Skeletal muscle tissue (tissue), 4 donors: ENCODE measurements around the gene MUL1. TPM values are rescaled to one million over a fixed set of nuclear protein-coding genes. Genes with fewer than 3 reads are reported as not detected.

ENCODE experiments used
- H3K27ac ChIP-seq: one replicate; pipeline ENCODE4 v1.7.0; 2013; ENCODE audit warnings: mild to moderate bottlenecking, low read depth, low read length, inconsistent platforms
- H3K27me3 ChIP-seq, 3 donors: one replicate each; pipeline ENCODE4 v1.7.0; 2013; ENCODE audit warnings: low read length in 3 of 3; ENCODE audit not compliant: control insufficient read depth in 3 of 3, insufficient read depth in 3 of 3
- H3K36me3 ChIP-seq, 3 donors: one replicate each; pipeline ENCODE4 v1.7.0; 2013; ENCODE audit warnings: low read length in 3 of 3; ENCODE audit not compliant: control insufficient read depth in 3 of 3, insufficient read depth in 3 of 3
- H3K4me1 ChIP-seq, 3 donors: one replicate each; pipeline ENCODE4 v1.7.0; 2013; ENCODE audit warnings: low read length in 3 of 3, mild to moderate bottlenecking in 3 of 3; ENCODE audit not compliant: control insufficient read depth in 3 of 3, insufficient read depth in 3 of 3
- H3K4me3 ChIP-seq, 3 donors: one replicate each; pipeline ENCODE4 v1.7.0; 2013; ENCODE audit warnings: low read length in 3 of 3
- H3K9ac ChIP-seq, 3 donors: one replicate each; pipeline ENCODE4 v1.7.0; 2013; ENCODE audit warnings: low read length in 3 of 3, mild to moderate bottlenecking in 3 of 3, moderate library complexity in 2 of 3, low read depth in 1 of 3
- H3K9me3 ChIP-seq, 3 donors: one replicate each; pipeline ENCODE4 v1.7.0; 2013; ENCODE audit warnings: low read length in 3 of 3; ENCODE audit not compliant: control insufficient read depth in 3 of 3
- total RNA-seq: library from RNA; depleted of rRNA; stranded (reverse); fragments of >200 nt; gene quantifications from one replicate; pipeline ENCODE4 v1.2.3, GENCODE V29; 2014
- donor health status: Osteomylitis.

MUL1 gene
- total RNA-seq, 1 donor from 2014 or later = 15.1 TPM

GRCh38 chr1:20487236-20487590 is 20.7 kb downstream of the MUL1 start:
- Histone ChIP-seq H3K9me3 (no peaks in the 10 kb centered on the region), H3K4me1 (peaks cover 13 to 26% (median 21%) of the 10 kb centered on the region in 3 donors), H3K27me3 (peaks cover 32 to 48% (median 37%) of the 10 kb centered on the region in 3 donors), H3K9ac (no peak overlapping the region), H3K27ac (no peak overlapping the region), H3K4me3 (no peak overlapping the region), H3K36me3 (no peaks in the 10 kb centered on the region)

GRCh38 chr1:20486457-20487235 is 21.3 kb downstream of the MUL1 start:
- Histone ChIP-seq H3K9ac (peak overlapping the region; percentile 20 to 62 (median 53)), H3K36me3 (no peaks in the 10 kb centered on the region), H3K27ac (peak overlapping the region; percentile 51), H3K27me3 (peaks cover 32 to 53% (median 41%) of the 10 kb centered on the region in 3 donors), H3K4me1 (peaks cover 13 to 26% (median 21%) of the 10 kb centered on the region in 3 donors), H3K9me3 (no peaks in the 10 kb centered on the region), H3K4me3 (peak overlapping the region; percentile 51 to 74 (median 60))

GRCh38 chr1:20485527-20486456 is 22.2 kb downstream of the MUL1 start, which contains the start of gene CAMK2N1:
Gene CAMK2N1 (minus strand): TSS chr1:20486210. CDS start chr1:20485379, 831 bp downstream.
- H3K4me1 ChIP-seq = peaks cover 13 to 26% (median 21%) of the 10 kb centered on the region in 3 donors
- peak within 1 kb of the TSS; percentile 66 to 77 (median 74) for H3K4me3 ChIP-seq
- peak within 1 kb of the TSS; percentile 53 to 77 (median 68) for H3K9ac ChIP-seq
- peak within 1 kb of the TSS; percentile 51 for H3K27ac ChIP-seq
- H3K36me3 ChIP-seq = no peaks in the 10 kb centered on the region
- H3K9me3 ChIP-seq = no peaks in the 10 kb centered on the region
- H3K27me3 ChIP-seq = peaks cover 35 to 53% (median 48%) of the 10 kb centered on the region in 3 donors

- Histone ChIP-seq H3K4me1 (peaks cover 13 to 26% (median 21%) of the 10 kb centered on the region in 3 donors), H3K9ac (peak overlapping the region; percentile 33 to 68 (median 38)), H3K4me3 (peak overlapping the region; percentile 59 to 62 (median 61)), H3K36me3 (no peaks in the 10 kb centered on the region), H3K27ac (no peak overlapping the region), H3K9me3 (no peaks in the 10 kb centered on the region), H3K27me3 (peaks cover 33 to 58% (median 54%) of the 10 kb centered on the region in 3 donors)
Measured at GRCh38 chr1:20484519-20485462, 23.2 kb downstream of the MUL1 start.

- H3K27ac ChIP-seq = no peak overlapping the region
- peak overlapping the region; percentile 57 to 62 (median 61) for H3K4me3 ChIP-seq
- H3K36me3 ChIP-seq = no peaks in the 10 kb centered on the region
- peak overlapping the region in 2 of 3 donors; percentile 2 to 68 for H3K9ac ChIP-seq
- H3K27me3 ChIP-seq = peaks cover 31 to 61% (median 58%) of the 10 kb centered on the region in 3 donors
- H3K9me3 ChIP-seq = no peaks in the 10 kb centered on the region
- H3K4me1 ChIP-seq = peaks cover 13 to 26% (median 21%) of the 10 kb centered on the region in 3 donors
Measured at GRCh38 chr1:20483833-20484518, 24.0 kb downstream of the MUL1 start.

GRCh38 chr1:20483098-20483832 is 24.7 kb downstream of the MUL1 start:
- Histone ChIP-seq H3K27ac (no peak overlapping the region), H3K9me3 (no peaks in the 10 kb centered on the region), H3K27me3 (peaks cover 31 to 57% (median 57%) of the 10 kb centered on the region in 3 donors), H3K36me3 (no peaks in the 10 kb centered on the region), H3K4me1 (peaks cover 15 to 26% (median 21%) of the 10 kb centered on the region in 3 donors), H3K9ac (no peak overlapping the region), H3K4me3 (peak overlapping the region in 2 of 3 donors; percentile 57 to 62)

GRCh38 chr1:20481643-20482498 is 26.1 kb downstream of the MUL1 start:
- peaks cover 25 to 27% (median 25%) of the 10 kb centered on the region in 3 donors for H3K4me1 ChIP-seq
- H3K27me3 ChIP-seq = peaks cover 35 to 59% (median 54%) of the 10 kb centered on the region in 3 donors
- no peaks in the 10 kb centered on the region for H3K9me3 ChIP-seq
- H3K4me3 ChIP-seq = no peak overlapping the region
- H3K9ac ChIP-seq = no peak overlapping the region
- H3K36me3 ChIP-seq = no peaks in the 10 kb centered on the region
- H3K27ac ChIP-seq = no peak overlapping the region
